ENCODE data around the gene TSTD2.

DNA sequence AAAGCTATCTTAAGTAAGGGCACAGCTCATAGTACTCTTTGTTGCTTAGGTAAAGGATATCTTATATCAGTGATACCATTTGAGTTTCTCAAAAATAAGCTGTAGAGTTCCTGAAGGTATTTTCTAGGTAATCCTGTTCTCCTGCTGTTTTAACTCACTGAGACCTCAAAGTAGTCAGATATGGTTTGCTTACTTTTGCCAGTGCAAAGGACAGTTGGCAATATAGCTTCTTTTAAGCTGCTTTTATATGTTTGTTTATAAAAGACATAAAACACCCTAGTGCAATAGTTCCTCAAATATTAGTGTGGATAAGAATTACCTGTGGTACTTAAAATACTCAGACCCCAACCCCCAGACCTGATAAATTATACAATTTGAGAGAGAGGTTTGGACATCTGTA, 12.6 kb upstream of the TSTD2 start:
- TF ChIP-seq, protein P1, sequence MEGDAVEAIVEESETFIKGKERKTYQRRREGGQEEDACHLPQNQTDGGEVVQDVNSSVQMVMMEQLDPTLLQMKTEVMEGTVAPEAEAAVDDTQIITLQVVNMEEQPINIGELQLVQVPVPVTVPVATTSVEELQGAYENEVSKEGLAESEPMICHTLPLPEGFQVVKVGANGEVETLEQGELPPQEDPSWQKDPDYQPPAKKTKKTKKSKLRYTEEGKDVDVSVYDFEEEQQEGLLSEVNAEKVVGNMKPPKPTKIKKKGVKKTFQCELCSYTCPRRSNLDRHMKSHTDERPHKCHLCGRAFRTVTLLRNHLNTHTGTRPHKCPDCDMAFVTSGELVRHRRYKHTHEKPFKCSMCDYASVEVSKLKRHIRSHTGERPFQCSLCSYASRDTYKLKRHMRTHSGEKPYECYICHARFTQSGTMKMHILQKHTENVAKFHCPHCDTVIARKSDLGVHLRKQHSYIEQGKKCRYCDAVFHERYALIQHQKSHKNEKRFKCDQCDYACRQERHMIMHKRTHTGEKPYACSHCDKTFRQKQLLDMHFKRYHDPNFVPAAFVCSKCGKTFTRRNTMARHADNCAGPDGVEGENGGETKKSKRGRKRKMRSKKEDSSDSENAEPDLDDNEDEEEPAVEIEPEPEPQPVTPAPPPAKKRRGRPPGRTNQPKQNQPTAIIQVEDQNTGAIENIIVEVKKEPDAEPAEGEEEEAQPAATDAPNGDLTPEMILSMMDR (IDR thresholded peaks at IDR 0.05): no peak
- no peak for TF ChIP-seq POLR2A (IDR thresholded peaks at IDR 0.05)
